GM12801 (cell line): ENCODE measurements around the gene MLPH.

Experiments
- CTCF ChIP-seq: IDR thresholded peaks from one replicate; pipeline ENCODE4 v1.5.1; 2011; ENCODE audit warnings: control low read depth; ENCODE audit not compliant: insufficient read length; ENCODE audit errors: extremely low read depth

MLPH gene

GRCh38 chr2:237486819-237487448 is at the start of gene MLPH:
TSS of gene MLPH (plus strand) at chr2:237487251. CDS start at chr2:237493427, 6,176 bp downstream.
- TF ChIP-seq CTCF, result no peak

DNA sequence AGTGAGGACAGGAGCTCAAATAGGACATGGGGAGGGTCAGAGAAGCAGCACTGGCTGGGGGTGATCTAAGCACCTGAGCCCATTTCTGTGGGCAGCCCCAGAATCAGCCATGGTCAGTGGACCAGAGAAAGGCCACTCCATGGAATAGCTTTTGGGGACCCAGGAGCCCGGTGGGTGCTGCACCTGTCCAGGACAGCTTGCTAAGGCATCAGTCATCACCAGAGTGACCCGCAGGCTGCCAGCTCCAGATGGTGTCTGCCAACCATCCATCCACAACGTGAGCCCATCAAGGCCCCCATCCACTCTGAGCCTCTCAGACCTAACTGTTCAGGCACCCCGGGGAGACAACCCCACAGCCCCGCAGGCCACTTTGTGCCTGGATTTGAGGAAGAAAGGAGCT is 49.5 kb upstream of the MLPH start:
- no peak for TF ChIP-seq CTCF

GRCh38 chr2:237438080-237438940 is 48.7 kb upstream of the MLPH start:
- no peak for TF ChIP-seq CTCF

DNA sequence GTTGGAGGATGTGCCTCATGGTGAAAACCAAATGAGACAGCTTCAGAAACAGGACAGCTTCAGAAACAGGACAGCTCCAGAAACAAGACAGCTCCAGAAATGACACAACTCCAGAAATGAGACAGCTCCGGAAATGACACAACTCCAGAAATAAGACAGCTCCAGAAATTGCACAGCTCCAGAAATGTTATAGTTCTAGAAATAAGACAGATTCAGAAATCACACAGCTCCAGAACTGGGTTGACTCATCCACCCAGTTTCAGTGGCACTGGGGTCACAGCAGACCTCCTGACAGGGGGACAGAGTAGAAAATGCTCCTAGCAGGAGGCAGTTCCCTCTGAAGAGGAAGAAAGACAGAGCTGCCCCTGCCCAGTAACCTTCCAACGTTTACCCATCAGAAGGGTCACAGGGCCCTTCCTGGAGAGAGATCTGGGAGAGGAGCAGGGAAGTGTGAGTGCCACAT is 46.2 kb upstream of the MLPH start:
- no peak for TF ChIP-seq CTCF

DNA sequence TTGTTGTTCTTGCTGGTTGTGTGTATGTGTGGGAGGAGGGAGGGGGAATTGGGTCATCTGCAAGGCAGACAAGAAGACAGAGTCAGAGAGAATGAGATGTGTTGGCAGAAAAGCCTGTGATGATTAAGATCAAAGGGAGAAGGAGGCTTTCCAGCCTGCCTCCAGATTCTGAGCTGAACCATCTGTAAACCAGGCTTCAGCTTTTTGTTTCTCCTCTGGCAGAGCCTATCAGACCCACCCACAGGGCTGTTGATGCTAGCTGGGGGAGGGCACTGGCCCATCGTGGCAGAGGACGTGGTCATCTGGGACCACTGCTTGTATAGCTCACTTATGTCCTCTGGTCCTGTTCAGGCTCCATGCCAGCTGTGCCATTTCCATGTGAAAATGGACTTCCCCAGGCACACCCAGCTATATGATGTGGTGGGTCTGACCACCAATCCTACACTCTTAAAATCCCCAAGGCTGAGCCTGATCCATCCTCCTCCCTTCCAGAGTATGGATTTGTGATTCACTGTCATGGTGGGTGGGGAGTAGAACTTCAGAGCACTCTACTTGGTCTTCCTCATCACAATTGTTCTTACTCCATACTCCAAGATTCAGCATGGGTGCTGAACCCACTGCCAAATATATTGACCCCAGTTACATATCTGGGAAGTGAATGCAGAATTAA is 45.3 kb upstream of the MLPH start:
- no peak for TF ChIP-seq CTCF

DNA sequence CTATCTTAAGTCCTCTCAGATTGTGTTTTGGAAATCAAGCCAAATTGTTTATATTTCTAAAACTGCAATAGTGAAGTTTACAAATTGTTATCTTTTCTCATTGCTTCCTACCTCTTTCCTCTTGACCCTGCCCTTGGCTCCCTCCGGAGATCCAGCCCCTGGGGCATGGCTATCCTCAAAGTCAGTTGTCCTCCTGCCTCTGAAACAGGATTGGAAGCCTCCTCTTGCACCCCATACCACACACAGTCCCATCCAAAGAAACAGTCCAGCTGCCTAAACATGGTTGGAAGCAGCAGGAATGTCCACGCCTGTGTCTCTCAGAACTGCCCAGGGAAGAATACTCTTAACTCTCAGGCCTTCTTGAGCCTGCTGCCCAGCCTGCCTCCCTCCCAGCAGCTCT is 43.0 kb upstream of the MLPH start:
- TF ChIP-seq CTCF, result no peak

DNA sequence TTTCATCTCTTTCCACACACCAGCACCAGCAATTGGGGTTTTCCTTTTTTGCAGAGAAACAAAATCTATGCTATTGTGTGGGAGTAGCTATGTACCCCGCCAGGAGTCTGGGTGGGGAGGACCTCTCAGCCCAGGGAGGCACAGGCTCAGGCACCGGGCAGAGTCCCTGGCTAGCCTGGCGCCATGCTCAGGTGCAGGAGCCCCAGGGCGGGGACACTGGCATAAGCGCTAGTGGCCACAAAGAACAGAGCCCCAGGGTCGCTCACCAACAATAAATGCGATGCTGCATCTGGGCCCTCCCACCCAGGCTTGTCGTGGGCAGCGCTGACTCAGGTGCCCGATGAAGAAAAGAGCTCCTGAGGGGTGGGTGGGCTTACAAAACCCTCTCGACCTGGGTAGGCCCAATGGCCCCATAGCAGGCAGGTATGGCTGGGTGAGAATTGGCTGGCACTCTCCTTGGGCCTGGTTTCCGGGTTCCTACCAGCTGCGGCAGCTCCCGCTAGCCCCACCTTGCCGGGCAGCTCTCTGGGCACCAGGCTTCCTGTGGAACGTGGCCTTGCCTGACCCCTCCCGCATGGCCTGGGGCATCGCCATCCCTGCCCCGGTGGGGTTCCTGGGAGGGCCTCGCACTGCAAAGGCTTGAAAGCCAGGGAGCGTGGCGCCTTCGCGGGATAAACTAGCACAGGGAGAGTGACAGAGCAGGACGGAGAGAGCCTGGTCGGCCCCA is 41.3 kb upstream of the MLPH start:
- no peak for TF ChIP-seq CTCF
